DMS53 (cell line): ENCODE data around the gene IGFL3.
"Not testable (repeated sequence)": the region's sequence is repeated elsewhere in the genome, so short reads cannot be mapped to it uniquely, and the experiment has no call there.

Experiments used
- DNase-seq: peaks from one replicate; lab custom pipeline; 2025; lab: John Stamatoyannopoulos, UW

The IGFL3 gene

GRCh38 chr19:46124638-46125115, at the start of gene IGFL3:
Gene IGFL3 (minus strand): TSS chr19:46124688. CDS start chr19:46124649, 39 bp downstream.
- no peak for DNase-seq

GRCh38 chr19:46173886-46174480, 49.5 kb upstream of the IGFL3 start:
- no peak for DNase-seq

- no peak for DNase-seq
Measured at GRCh38 chr19:46162731-46163130, 38.2 kb upstream of the IGFL3 start.

- DNase-seq: not testable (repeated sequence)
Measured at GRCh38 chr19:46161642-46162257, 37.3 kb upstream of the IGFL3 start.

GRCh38 chr19:46160233-46160775, 35.8 kb upstream of the IGFL3 start:
- DNase-seq: no peak

GRCh38 chr19:46159418-46160232, 35.1 kb upstream of the IGFL3 start:
- DNase-seq: no peak

GRCh38 chr19:46155237-46155636, 30.7 kb upstream of the IGFL3 start:
- no peak for DNase-seq

GRCh38 chr19:46150606-46151005, 26.1 kb upstream of the IGFL3 start:
- DNase-seq: no peak

GRCh38 chr19:46147791-46148288, 23.4 kb upstream of the IGFL3 start, which contains the start of gene IGFL2:
Gene IGFL2 (plus strand): TSS chr19:46148238. CDS start chr19:46148279, 41 bp downstream.
- DNase-seq: no peak

GRCh38 chr19:46147166-46147740, 22.8 kb upstream of the IGFL3 start:
- DNase-seq: no peak

- no peak for DNase-seq
Measured at GRCh38 chr19:46144756-46145155, 20.3 kb upstream of the IGFL3 start.

GRCh38 chr19:46142294-46142693, 17.8 kb upstream of the IGFL3 start:
- DNase-seq: no peak

GRCh38 chr19:46141421-46141820, 16.9 kb upstream of the IGFL3 start:
- DNase-seq: no peak

GRCh38 chr19:46137915-46138473, 13.5 kb upstream of the IGFL3 start:
- DNase-seq: no peak

GRCh38 chr19:46134527-46134926, 10.0 kb upstream of the IGFL3 start:
- DNase-seq: peak; percentile 7

- DNase-seq: no peak
Measured at GRCh38 chr19:46133777-46134241, 9.3 kb upstream of the IGFL3 start.

- peak; percentile 85 for DNase-seq
Measured at GRCh38 chr19:46133101-46133627, 8.7 kb upstream of the IGFL3 start.

- DNase-seq: no peak
Measured at GRCh38 chr19:46132508-46133100, 8.1 kb upstream of the IGFL3 start.

- no peak for DNase-seq
Measured at GRCh38 chr19:46131485-46132143, 7.1 kb upstream of the IGFL3 start.

- DNase-seq: no peak
Measured at GRCh38 chr19:46126086-46126580, 1.6 kb upstream of the IGFL3 start.
